Gastroesophageal sphincter (tissue), 4 donors: ENCODE results near the gene COIL. TPM values are rescaled to one million over a fixed set of nuclear protein-coding genes. Genes with fewer than 3 reads are reported as not detected.

Experiments
- ATAC-seq: fragments of 150-250 bp; one replicate; pipeline ENCODE4 v1.9.1; 2016; ENCODE audit warnings: mild to moderate bottlenecking, moderate library complexity
- H3K27ac ChIP-seq, 4 donors: fragments of 200-600 bp; sonication (generic) in 3 of 4; 1 replicate in 3 of 4; 2 replicates in 1 of 4; pipeline ENCODE4 v1.5.1; 2016 to 2019
- H3K27me3 ChIP-seq: fragments of 200-600 bp; sonication (generic); one replicate; pipeline ENCODE4 v1.5.1; 2019
- H3K36me3 ChIP-seq, 2 donors: fragments of 200-600 bp; sonication (generic); one replicate each; pipeline ENCODE4 v1.5.1; 2019; ENCODE audit warnings: control low read depth in 1 of 2
- H3K4me1 ChIP-seq, 3 donors: fragments of 200-600 bp; sonication (generic); 1 replicate in 2 of 3; 2 replicates in 1 of 3; pipeline ENCODE4 v1.5.1; 2016 to 2019; ENCODE audit warnings: control low read depth in 2 of 3
- H3K4me3 ChIP-seq, 2 donors: fragments of 200-600 bp; sonication (generic); one replicate each; pipeline ENCODE4 v1.5.1; 2019; ENCODE audit warnings: mild to moderate bottlenecking in 1 of 2, moderate library complexity in 1 of 2
- H3K9me3 ChIP-seq, 3 donors: fragments of 200-600 bp; sonication (generic); one replicate each; pipeline ENCODE4 v1.5.1; 2017 to 2019; ENCODE audit warnings: control low read depth in 2 of 3
- CTCF ChIP-seq, 4 experiments: fragments of 200-600 bp in 2 of 4; fragments of 450-650 bp in 2 of 4; sonication (generic) in 1 of 4; IDR thresholded peaks; one replicate each; pipeline ENCODE4 v1.5.1; 2017 to 2019; ENCODE audit warnings: antibody characterized with exemption in 4 of 4, mild to moderate bottlenecking in 2 of 4, moderate library complexity in 2 of 4
- EP300 ChIP-seq: sonication (generic); formaldehyde crosslinking; IDR thresholded peaks from one replicate; pipeline ENCODE4 v1.6.1; 2017; ENCODE audit warnings: antibody characterized with exemption, mild to moderate bottlenecking
- POLR2A ChIP-seq, 2 donors: fragments of 450-650 bp; IDR thresholded peaks; one replicate each; pipeline ENCODE4 v1.6.1; 2017; ENCODE audit warnings: antibody characterized with exemption in 2 of 2, mild to moderate bottlenecking in 2 of 2, moderate library complexity in 1 of 2
- POLR2AphosphoS5 ChIP-seq: sonication (generic); formaldehyde crosslinking; IDR thresholded peaks from one replicate; pipeline ENCODE4 v1.6.1; 2017; ENCODE audit warnings: antibody characterized with exemption
- WGBS, 2 donors: methylation state at CpG; one replicate each; pipeline ENCODE4 v1.1.5; 2018; ENCODE audit warnings: low coverage in 1 of 2; 5-methylcytosine and 5-hydroxymethylcytosine counted together
- total RNA-seq, 4 donors: library from RNA; depleted of rRNA; stranded (reverse); fragments of >200 nt; gene quantifications; one replicate each; pipeline ENCODE4 v1.1.0, GENCODE V29; 2016

Gene COIL
- total RNA-seq, 4 donors from 2014 or later: 10.0 to 16.9 (median 10.9) TPM

- H3K36me3 ChIP-seq: no peaks in the 10 kb centered on the region
- no peak overlapping the region for H3K4me3 ChIP-seq
- no peaks in the 10 kb centered on the region for H3K9me3 ChIP-seq
- ATAC-seq: no peak
- H3K27ac ChIP-seq: no peak overlapping the region
- H3K27me3 ChIP-seq: no peaks in the 10 kb centered on the region
- 94 to 95% methylated on average over 2 to 3 of the region's 5 CpGs for WGBS, 2 donors
- TF ChIP-seq CTCF (IDR thresholded peaks at IDR 0.05) (no peak), POLR2AphosphoS5 (no peak), EP300 (no peak), POLR2A (IDR thresholded peaks at IDR 0.05) (no peak)
- H3K4me1 ChIP-seq: peaks cover 0 to 30% (median 13%) of the 10 kb centered on the region in 3 donors
Observed at GRCh38 chr17:56956992-56957391, 3.9 kb downstream of the COIL start.

DNA sequence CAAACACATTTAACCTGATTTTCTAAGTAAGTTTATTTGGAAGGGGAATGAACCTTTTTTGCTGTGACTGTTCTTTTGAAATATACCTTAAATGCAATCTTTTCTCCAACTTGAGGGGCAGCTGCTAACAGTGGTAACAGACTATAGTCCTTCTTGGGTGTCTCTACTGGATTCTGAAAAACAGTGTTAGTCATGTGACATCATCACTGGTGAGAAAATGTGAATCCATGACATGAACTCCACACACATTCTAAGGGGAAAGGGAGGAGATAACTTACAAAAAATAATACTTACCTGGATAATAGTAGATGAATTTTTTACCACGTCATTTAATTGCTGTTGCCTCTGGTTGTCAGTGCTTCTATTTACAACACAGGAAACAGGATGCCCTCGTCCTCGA is 11.3 kb downstream of the COIL start:
- no peaks in the 10 kb centered on the region for H3K9me3 ChIP-seq
- no peaks in the 10 kb centered on the region for H3K27me3 ChIP-seq
- H3K4me1 ChIP-seq: no peaks in the 10 kb centered on the region
- H3K4me3 ChIP-seq: no peak overlapping the region
- whole genome bisulfite sequencing, 2 donors: 78 to 81% methylated on average over 3 of the region's 3 CpGs
- H3K36me3 ChIP-seq: peaks cover 0 to 59% of the 10 kb centered on the region in 2 donors
- no peak for ATAC-seq
- TF ChIP-seq EP300: no peak
- no peak overlapping the region for H3K27ac ChIP-seq

DNA sequence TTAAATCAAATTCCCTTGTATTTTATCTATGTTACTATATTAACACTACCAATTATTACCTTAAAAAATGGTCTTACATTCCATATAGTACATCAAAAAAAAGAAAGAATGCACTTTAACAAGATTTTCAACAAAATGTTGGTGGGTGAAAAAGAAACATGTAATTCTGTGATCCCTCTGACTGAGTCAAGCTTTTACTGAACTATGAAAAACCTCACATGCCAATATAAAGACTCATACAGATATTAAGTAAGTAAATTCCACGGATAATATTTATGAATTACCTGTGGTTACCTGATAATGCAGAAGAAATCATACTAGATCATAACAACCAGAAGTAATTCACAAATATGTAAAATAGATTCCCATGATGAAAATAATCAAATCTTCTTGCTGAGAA is 12.4 kb downstream of the COIL start:
- Histone ChIP-seq H3K36me3 (peaks cover 0 to 70% of the 10 kb centered on the region in 2 donors), H3K27ac (no peak overlapping the region), H3K4me3 (no peak overlapping the region), H3K4me1 (no peaks in the 10 kb centered on the region), H3K9me3 (no peaks in the 10 kb centered on the region), H3K27me3 (no peaks in the 10 kb centered on the region)
- ATAC-seq: no peak
- WGBS, 2 donors: 84 to 100% methylated on average over 1 of the region's 1 CpG
- no peak for TF ChIP-seq CTCF (IDR thresholded peaks at IDR 0.05)
- no peak for TF ChIP-seq POLR2A (IDR thresholded peaks at IDR 0.05)
- TF ChIP-seq POLR2AphosphoS5: no peak
- no peak for TF ChIP-seq EP300

GRCh38 chr17:56947741-56948140 is 13.1 kb downstream of the COIL start:
- TF ChIP-seq POLR2AphosphoS5 (no peak), CTCF (IDR thresholded peaks at IDR 0.05) (no peak), EP300 (no peak), POLR2A (IDR thresholded peaks at IDR 0.05) (no peak)
- no peaks in the 10 kb centered on the region for H3K27me3 ChIP-seq
- H3K9me3 ChIP-seq: no peaks in the 10 kb centered on the region
- peaks cover 0 to 77% of the 10 kb centered on the region in 2 donors for H3K36me3 ChIP-seq
- H3K4me3 ChIP-seq: no peak overlapping the region
- ATAC-seq: no peak
- no peaks in the 10 kb centered on the region for H3K4me1 ChIP-seq
- 50 to 79% methylated on average over 1 of the region's 1 CpG for WGBS, 2 donors
- no peak overlapping the region for H3K27ac ChIP-seq

DNA sequence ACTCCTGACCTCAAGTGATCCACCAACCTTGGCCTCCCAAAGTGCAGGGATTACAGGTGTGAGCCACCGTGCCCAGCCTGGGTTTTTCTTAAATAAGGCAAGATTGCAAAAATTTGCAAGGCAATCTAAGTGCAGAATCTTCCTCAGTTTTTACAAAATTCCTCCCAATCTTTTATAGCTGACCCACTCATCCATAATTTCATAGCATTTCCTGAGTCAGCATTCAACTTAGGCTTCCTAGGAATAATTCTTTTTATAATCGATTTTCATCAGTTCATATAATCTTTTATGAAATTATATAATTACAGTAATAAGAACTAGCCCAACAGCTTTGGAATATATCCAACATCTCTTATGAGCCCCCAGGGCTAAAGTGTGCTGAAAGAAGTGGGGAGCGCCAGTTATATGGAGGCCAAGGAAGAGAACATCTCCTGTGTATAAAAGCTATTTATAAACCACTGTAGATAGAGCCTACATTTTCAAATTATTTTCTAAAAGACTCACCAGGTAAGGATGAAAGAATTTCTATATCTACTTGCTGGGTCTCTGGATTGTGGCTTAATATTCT is 14.8 kb downstream of the COIL start:
- Histone ChIP-seq H3K27ac (no peak overlapping the region), H3K36me3 (peaks cover 0 to 94% of the 10 kb centered on the region in 2 donors), H3K27me3 (no peaks in the 10 kb centered on the region), H3K9me3 (no peaks in the 10 kb centered on the region), H3K4me1 (no peaks in the 10 kb centered on the region), H3K4me3 (no peak overlapping the region)
- no peak for ATAC-seq
- 89 to 100% methylated on average over 3 of the region's 3 CpGs for WGBS, 2 donors
- TF ChIP-seq CTCF (IDR thresholded peaks at IDR 0.05) (no peak), EP300 (no peak), POLR2A (IDR thresholded peaks at IDR 0.05) (no peak), POLR2AphosphoS5 (no peak)
